Panc1 (cell line): ENCODE measurements around the gene SPSB3. TPM values are rescaled to one million over a fixed set of nuclear protein-coding genes. Genes with fewer than 3 reads are reported as not detected.
A peak's percentile ranks its signal among the peaks of the same experiment; 100 is the strongest.

Experiments used
- ATAC-seq: fragments of 200-7000 bp; cut with Tn5 transposase; 2 replicates; pipeline ENCODE4 v1.9.1; 2020; ENCODE audit warnings: mild to moderate bottlenecking, moderate library complexity
- BruUV-seq: library from RNA; stranded (reverse); fragments of 400-500 nt; replicated peaks from 2 replicates; lab custom pipeline; 2021; lab: Mats Ljungman, UMichigan
- CTCF ChIA-PET: fragments of 300-600 bp; sonication (Branson Sonifier 250); formaldehyde crosslinking; loops from one replicate; lab custom pipeline; 2022; ENCODE audit warnings: antibody characterized with exemption; lab: Charles Lee
- POLR2A ChIA-PET: fragments of 300-600 bp; sonication (Branson Sonifier 250); formaldehyde crosslinking; loops from one replicate; lab custom pipeline; 2022; ENCODE audit warnings: antibody characterized with exemption; lab: Charles Lee
- DNase-seq: peaks from one replicate; pipeline ENCODE4 v3.0.0-alpha.2; 2010; ENCODE audit warnings: low read depth, low spot score
- H3K27ac ChIP-seq: 2 replicates; pipeline ENCODE4 v1.5.1; 2011; ENCODE audit warnings: mild to moderate bottlenecking, low read length, inconsistent platforms
- H3K27me3 ChIP-seq: fragments of 200-500 bp; sonication (Bioruptor generic); 2 replicates; pipeline ENCODE4 v1.6.0; 2014; ENCODE audit warnings: low read length, inconsistent platforms; ENCODE audit not compliant: control insufficient read depth, insufficient read depth
- H3K36me3 ChIP-seq: fragments of 200-500 bp; sonication (Bioruptor generic); 2 replicates; pipeline ENCODE4 v1.5.1; 2014; ENCODE audit warnings: inconsistent platforms, mild to moderate bottlenecking, low read length, moderate library complexity; ENCODE audit not compliant: control insufficient read depth, insufficient read depth
- H3K4me1 ChIP-seq: 2 replicates; pipeline ENCODE4 v1.5.1; 2011; ENCODE audit warnings: inconsistent platforms, mild to moderate bottlenecking, low read length, moderate library complexity; ENCODE audit not compliant: control insufficient read depth, insufficient read depth
- H3K4me3 ChIP-seq, 2 experiments: 2 replicates each; pipeline ENCODE4 v1.5.1; 2011 to 2012; ENCODE audit warnings: low read depth in 2 of 2, low read length in 2 of 2, mild to moderate bottlenecking in 2 of 2, inconsistent platforms in 1 of 2, moderate library complexity in 1 of 2
- H3K9me3 ChIP-seq: fragments of 200-500 bp; sonication (Bioruptor generic); 2 replicates; pipeline ENCODE4 v1.5.1; 2014; ENCODE audit warnings: low read depth, mild to moderate bottlenecking, inconsistent platforms, low read length, moderate library complexity; ENCODE audit not compliant: control insufficient read depth, insufficient read depth
- CTCF ChIP-seq: fragments of 450-650 bp; IDR thresholded peaks from 2 replicates; pipeline ENCODE4 v1.5.1; 2017; ENCODE audit warnings: mild to moderate bottlenecking
- POLR2AphosphoS5 ChIP-seq: IDR thresholded peaks from 2 replicates; pipeline ENCODE4 v1.6.1; 2012; ENCODE audit warnings: mild to moderate bottlenecking, low read depth, low read length, moderate library complexity
- REST ChIP-seq, 2 experiments: IDR thresholded peaks; 2 replicates each; pipeline ENCODE4 v1.6.1; 2011 to 2012; ENCODE audit warnings: low read depth in 2 of 2, control low read depth in 1 of 2, low read length in 1 of 2, mild to moderate bottlenecking in 1 of 2, moderate library complexity in 1 of 2; ENCODE audit not compliant: insufficient read depth in 1 of 2
- SIN3A ChIP-seq: IDR thresholded peaks from 2 replicates; pipeline ENCODE4 v1.6.1; 2012; ENCODE audit warnings: low read depth, mild to moderate bottlenecking, low read length, moderate library complexity, borderline replicate concordance; ENCODE audit not compliant: insufficient read depth
- TCF7L2 ChIP-seq: IDR thresholded peaks from 2 replicates; pipeline ENCODE4 v1.6.1; 2011; ENCODE audit warnings: mild to moderate bottlenecking, low read depth, low read length, inconsistent platforms
- in situ Hi-C: cut with HindIII; loops from 2 replicates; pipeline ENCODE4 v1.10.0; 2016; ENCODE audit warnings: low sequenced_read_pairs, low pct_unique_long_range_greater_than_20kb
- intact Hi-C: fragments of 100-400 bp; cut with micrococcal nuclease; formaldehyde crosslinking; loops from one replicate; pipeline ENCODE4 v1.10.0; 2022; ENCODE audit not compliant: unreplicated experiment
- total RNA-seq: library from RNA; stranded (reverse); gene quantifications from one replicate; pipeline ENCODE4 v1.2.1, GENCODE V29; 2021; ENCODE audit not compliant: unreplicated experiment

SPSB3 gene
- total RNA-seq, 1 experiment from 2014 or later = 23.0 TPM

DNA sequence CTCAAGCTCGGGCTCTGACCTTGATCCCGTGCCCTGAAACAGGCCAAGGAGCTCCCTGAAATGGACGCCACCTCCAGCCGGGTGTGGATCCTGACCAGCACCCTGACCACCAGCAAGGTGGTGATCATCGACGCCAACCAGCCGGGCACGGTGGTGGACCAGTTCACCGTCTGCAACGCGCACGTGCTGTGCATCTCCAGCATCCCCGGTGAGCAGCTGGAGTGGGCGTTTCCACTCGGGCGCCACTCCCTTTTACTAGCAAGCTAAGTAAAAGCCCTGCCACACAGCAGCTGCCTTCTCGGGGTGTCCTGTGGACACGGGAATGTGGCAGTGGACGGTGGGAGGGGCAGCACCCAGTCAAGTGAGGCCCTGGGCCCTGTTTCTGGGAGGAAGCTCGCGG lies 17.4 kb downstream of the SPSB3 start:
- POLR2A ChIA-PET = interaction anchor here (0.6 kb wide), 1 partner anchor 70 kb away, joined by 5 read pairs; no protein-coding TSS in a partner anchor
- peaks cover 13% of the 10 kb centered on the region for H3K4me1 ChIP-seq
- no TSS peak for BruUV-seq
- in situ Hi-C loops (no loop called here), intact Hi-C loops (no loop called here)
- no peak overlapping the region for H3K27ac ChIP-seq
- no peaks in the 10 kb centered on the region for H3K9me3 ChIP-seq
- CTCF ChIA-PET = no interaction called here
- no peaks in the 10 kb centered on the region; the same call in 1 of the 2 replicates for H3K36me3 ChIP-seq
- TF ChIP-seq SIN3A (no peak), TCF7L2 (no peak), REST (IDR thresholded peaks at IDR 0.05; ENCODE audit: insufficient read depth in 1 of 2, low read depth in 2 of 2, low read length in 1 of 2) (no peak)
- H3K4me3 ChIP-seq = no peak overlapping the region
- no peak for DNase-seq
- no peak for ATAC-seq
- H3K27me3 ChIP-seq = no peaks in the 10 kb centered on the region

DNA sequence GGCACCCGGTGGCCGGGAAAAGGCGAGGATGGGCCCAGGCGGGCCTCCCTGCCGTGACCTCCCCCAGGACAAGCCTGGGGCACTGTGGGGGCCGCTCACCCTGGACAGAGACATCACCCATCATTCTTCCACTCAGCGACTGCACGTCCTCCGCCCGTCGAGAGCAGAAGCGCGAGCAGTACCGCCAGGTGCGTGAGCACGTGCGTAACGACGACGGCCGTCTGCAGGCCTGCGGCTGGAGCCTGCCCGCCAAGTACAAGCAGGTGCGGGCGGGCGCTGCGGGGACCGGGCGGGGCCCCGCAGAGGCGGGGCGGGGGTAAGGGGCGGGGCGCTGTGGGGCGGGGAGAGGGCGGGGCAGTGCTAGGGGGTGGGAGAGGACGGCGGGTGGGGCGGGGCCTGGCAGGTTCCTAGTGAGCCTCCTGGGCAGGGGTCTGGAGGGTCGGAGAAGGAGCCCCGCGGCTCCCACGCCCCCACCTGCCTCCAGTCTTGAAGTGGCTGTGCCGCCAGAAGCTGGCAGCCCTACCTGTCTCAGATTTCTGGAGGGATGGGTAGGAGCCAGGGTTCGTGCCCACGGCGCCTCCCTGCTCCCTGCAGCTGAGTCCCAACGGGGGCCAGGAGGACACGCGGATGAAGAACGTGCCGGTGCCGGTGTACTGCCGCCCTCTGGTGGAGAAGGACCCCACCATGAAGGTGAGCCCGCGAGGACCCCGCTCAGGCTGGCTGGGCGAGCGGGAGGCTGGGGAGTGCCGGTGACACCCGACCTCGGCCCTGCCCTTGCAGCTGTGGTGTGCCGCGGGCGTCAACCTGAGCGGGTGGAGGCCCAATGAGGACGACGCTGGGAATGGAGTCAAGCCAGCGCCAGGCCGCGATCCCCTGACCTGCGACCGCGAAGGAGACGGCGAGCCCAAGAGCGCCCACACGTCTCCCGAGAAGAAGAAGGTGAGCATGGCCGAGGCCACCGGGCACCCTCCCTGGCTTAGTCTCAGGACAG lies 18.6 kb downstream of the SPSB3 start:
- TF ChIP-seq CTCF (peak; percentile 45; the same call in 1 of the 2 replicates), POLR2AphosphoS5 (no peak)
- intact Hi-C loops = no loop called here
- H3K4me3 ChIP-seq = no peak overlapping the region
- no peak overlapping the region for H3K27ac ChIP-seq
- no peaks in the 10 kb centered on the region for H3K27me3 ChIP-seq
- ChIA-PET POLR2A (no interaction called here), CTCF (no interaction called here)
- ATAC-seq = peak; percentile 26
- H3K36me3 ChIP-seq = no peaks in the 10 kb centered on the region; the same call in 1 of the 2 replicates
- in situ Hi-C loops = no loop called here
- no TSS peak for BruUV-seq
- H3K4me1 ChIP-seq = 0 out of 2 replicates have a peak, but pooled peaks cover 1% of the 10 kb centered on the region
- no peaks in the 10 kb centered on the region for H3K9me3 ChIP-seq
- DNase-seq = no peak
